Lower leg skin (tissue), 3 donors: ENCODE measurements around the gene GABRB3.

Experiments used
- POLR2A ChIP-seq, 2 donors: fragments of 450-650 bp; IDR thresholded peaks; one replicate each; pipeline ENCODE4 v1.6.1; 2016 to 2017; ENCODE audit warnings: antibody characterized with exemption in 2 of 2, mild to moderate bottlenecking in 1 of 2, moderate library complexity in 1 of 2
- TF ChIP-seq, protein P1 (sequence below), 3 donors: fragments of 450-650 bp; IDR thresholded peaks; one replicate each; pipeline ENCODE4 v1.5.1; 2016; ENCODE audit warnings: antibody characterized with exemption in 3 of 3, mild to moderate bottlenecking in 3 of 3, moderate library complexity in 2 of 3

DNA sequence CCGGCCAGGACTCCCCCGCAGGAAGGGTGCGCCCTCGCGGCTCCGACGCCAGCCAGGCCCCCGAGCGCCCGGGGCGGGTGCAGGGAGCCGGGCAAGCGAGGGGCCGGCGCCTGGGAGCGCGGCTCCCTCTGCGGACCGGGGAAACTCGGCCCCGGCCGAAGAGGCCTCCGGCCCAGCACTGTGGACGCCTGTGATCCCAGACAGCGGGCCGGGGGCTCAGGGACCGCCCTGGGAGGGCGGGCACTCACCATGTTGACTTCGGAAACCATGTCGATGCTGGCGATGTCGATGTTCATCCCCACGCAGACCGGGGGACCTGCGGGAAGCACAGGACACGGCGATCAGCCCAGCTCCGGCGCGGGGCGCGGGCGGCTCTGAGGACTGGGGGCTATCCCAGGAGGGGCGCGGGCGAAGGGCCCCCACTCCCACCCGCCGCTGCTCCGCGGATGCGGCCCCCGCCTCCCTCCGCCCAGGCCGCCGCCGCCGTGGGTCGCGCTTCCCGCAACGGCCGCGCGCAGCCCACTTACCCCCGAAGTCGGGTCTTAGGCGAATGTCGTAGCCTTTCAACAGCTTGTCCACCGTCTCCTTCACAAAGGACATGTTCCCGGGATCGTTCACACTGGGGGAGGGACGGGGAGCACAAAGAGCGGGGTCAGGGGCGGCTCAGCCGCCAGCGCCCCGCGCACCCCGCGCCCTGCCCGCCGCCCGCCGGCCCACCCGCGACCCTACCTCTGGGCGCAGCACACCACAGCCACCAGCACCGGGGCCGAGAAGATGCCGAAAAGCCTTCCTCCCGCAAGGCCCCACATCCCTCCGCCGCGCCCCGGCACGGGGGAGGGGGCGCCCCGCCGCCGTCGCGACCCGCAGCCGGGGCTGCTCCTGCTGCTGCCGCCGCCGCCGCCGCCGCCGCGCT is at the start of gene GABRB3:
- no peak for TF ChIP-seq POLR2A (IDR thresholded peaks at IDR 0.05)
- TF ChIP-seq, protein P1, sequence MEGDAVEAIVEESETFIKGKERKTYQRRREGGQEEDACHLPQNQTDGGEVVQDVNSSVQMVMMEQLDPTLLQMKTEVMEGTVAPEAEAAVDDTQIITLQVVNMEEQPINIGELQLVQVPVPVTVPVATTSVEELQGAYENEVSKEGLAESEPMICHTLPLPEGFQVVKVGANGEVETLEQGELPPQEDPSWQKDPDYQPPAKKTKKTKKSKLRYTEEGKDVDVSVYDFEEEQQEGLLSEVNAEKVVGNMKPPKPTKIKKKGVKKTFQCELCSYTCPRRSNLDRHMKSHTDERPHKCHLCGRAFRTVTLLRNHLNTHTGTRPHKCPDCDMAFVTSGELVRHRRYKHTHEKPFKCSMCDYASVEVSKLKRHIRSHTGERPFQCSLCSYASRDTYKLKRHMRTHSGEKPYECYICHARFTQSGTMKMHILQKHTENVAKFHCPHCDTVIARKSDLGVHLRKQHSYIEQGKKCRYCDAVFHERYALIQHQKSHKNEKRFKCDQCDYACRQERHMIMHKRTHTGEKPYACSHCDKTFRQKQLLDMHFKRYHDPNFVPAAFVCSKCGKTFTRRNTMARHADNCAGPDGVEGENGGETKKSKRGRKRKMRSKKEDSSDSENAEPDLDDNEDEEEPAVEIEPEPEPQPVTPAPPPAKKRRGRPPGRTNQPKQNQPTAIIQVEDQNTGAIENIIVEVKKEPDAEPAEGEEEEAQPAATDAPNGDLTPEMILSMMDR (IDR thresholded peaks at IDR 0.05): no peak
